Measurements from ENCODE around the gene FOXK1.
A peak's percentile ranks its signal among the peaks of the same experiment; 100 is the strongest.
"Not testable (repeated sequence)": the region's sequence is repeated elsewhere in the genome, so short reads cannot be mapped to it uniquely, and the experiment has no call there.

The FOXK1 gene

DNA sequence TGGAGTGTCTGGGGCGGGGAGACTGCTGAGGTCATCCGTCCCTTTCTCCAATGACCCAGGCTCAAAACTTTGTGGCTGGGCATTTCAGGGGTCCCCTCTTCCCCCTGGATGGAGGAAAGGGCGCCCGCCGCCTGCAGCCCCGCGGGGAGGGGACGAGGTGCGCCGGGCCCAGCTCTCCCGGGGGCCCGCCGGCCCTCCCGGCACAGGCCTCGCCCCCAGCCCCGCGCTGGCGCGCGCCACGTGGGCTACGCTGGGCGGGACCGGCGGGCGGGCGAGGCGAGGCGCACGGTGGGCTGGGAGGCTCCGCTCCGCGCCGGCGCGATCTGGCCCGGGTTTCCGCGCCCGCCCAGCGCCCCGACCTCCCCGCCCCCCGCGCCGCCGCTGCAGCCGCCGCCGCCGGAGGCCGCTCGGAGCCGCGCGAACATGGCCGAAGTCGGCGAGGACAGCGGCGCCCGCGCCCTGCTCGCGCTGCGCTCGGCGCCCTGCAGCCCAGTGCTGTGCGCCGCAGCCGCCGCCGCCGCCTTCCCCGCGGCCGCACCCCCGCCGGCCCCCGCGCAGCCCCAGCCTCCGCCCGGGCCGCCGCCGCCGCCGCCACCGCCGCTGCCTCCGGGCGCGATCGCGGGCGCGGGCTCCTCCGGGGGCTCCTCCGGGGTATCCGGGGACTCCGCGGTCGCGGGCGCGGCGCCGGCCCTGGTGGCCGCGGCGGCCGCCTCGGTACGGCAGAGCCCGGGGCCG lies at the start of gene FOXK1:
TSS of gene FOXK1 (plus strand) at position 410 of the 735 bp plus-strand sequence. CDS start at position 424, 14 bp downstream.
- DNase-seq = peak; percentile 46

DNA sequence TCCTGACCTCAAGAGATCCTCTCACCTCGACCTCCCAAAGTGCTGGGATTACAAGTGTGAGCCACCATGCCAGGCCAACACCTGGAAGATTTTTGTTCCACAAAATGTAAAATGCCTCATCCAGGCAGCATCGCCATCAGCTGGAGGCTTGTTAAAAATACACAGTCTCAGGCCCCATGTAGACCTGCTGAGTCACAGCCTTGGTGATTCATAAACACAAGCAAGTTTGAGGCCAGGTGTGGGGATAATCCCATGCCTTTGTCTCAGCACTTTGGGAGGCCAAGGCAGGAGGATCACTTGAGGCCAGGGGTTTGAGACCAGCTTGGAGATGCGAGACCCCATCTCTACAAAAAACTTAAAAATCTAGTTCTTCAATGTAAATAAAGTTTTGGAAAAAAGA lies 49.1 kb upstream of the FOXK1 start:
- no peak for DNase-seq

DNA sequence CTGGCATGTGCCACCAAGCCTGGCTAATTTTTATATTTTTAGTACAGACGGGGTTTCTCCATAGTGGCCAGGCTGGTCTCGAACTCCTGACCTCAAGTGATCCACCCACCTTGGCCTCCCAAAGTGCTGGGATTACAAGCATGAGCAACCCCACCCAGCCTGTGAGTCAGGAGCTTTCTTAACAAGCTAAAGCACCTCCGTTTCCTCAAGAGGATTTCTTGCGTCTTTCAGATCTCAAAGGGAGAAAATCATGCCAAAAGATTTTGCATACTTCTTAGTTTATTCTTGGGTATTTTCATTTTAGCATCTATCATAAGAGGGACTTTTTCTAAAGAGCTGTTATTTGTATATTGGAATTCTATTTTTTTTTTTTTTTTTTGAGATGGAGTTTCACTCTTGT lies 47.9 kb upstream of the FOXK1 start:
- no peak for DNase-seq

DNA sequence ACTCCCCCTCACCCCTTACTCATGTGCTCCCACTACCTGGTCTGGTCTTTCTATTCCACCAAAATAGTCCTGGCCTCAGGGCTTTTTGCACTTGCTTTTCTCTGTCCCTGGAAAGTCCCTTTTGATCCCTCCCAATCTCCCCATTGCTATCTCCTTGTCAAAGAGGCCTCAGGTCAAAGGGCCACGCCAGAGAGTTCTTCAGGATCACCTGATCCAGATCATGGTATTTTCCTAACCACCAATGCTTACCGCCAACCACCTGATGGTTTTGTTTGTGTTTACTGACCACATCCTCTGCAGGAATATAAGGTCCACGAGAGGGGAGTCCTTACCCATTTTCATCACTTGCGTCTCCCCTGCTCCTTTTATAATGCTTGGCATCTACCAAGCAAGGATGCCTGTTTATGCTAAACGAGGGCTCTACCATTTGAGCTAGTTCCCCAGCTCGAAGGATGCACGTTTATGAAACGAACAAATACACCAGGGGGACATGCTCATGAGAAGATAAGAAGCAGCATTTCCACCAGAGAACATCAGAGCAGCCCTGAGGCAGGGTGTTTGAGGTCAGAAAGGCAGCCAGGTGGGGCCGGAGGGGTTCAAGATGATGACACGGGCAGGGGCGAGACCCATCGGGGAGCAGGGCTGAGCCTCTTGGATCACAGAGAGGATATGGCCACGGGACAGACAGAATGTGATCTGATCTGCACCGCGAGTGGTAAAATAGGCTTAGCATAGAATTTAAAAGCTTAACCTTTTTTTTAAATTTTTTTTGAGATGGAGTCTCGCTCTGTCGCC lies 43.1 kb upstream of the FOXK1 start:
- no peak for DNase-seq

DNA sequence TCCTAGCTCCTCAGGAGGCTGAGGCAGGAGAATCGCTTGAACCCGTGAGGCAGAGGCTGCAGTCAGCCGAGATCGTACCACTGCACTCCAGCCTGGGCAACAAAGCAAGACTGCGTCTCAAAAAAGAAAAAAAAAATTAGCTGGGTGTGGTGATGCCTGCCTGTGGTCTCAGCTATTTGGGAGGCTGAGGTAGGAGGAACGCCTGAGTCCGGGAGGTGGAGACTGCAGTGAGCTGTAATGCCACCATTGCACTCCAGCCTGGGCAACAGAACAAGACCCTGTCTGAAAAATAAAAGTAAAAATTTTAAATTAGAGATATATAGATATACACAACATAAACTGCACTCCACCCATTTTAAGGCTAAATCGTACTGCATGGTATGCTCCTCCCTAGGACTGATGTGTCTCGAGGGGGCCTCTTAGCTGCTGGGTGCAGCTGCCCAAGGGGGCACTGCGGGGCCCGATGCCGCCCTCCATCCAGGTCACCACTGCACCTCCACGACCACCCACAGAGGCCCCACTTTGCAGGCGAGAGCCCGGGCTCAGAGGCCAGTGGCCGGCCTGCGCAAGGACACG lies 40.9 kb upstream of the FOXK1 start:
- no peak for DNase-seq

DNA sequence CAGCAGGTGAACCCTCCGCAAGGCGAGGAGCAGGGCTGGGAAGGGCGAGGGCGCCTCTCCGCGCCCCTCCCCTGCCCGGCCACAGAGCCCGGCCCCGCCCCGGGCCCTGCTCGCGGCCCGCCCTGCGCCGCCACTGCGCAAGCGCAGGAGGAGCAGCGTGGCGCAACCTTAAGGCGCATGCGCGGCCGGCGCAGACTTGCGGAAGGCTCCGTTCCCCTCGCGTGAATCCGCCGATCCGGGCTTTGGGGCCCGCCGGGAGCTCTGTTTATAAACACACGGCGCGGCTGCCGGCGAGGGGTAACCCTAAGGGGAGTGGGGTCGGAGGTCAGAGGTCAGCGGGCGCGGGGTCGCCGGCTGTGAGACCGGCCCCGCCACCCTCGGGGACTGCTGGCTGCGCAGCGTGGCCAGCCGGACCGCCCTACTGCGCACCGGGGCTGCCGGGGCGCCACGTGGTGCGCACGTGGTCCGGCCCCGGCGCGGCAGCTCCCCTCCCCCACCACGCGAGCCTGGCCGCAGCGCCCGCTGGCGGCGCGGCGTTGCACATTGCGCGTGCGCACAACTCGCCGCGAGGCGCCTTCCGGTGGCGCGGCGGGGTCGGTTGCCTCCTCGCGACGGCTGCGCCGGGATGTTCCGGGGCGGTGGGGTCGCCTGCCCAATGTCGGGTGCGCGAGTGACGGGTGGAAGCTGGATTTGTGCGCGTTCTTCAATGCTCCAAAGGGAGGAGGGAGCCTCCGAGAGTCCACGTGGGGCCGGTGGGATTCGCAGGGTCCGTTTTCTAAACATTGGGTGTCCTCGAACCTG lies 40.2 kb upstream of the FOXK1 start:
- DNase-seq = peak; percentile 98

DNA sequence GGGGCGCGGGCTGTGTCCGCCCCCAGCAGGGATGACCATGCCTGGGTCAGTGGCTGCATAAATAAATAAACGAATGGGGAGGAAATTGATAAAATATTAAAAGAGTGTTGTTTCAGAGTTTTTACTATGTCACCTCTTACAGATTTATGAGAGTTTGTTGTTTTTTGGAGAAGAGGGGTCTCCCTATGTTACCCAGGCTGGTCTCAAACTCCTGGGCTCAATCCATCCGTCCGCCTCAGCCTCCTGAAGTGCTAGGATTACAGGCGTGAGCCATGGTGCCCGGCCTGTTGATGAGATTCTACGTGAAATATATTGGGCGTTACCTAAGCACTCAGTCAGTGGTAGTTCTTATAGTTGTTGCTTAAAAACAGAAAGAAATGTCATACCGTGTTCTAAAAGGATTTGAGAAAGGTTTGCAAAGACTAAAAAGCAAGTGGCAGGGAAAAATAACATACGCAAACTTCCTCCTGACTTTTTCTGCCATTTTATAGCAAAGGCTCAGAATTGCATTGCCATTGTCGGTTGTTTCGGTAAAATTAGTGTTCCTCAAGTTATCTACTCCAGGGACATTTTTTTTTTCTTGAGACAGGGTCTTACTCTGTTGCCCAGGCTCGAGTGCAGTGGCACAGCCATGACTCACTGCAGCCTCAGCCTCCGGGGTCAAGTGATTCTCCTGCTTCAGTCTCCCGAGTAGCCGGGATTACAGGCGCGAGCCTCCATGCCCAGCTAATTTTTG lies 39.5 kb upstream of the FOXK1 start:
- no peak for DNase-seq

DNA sequence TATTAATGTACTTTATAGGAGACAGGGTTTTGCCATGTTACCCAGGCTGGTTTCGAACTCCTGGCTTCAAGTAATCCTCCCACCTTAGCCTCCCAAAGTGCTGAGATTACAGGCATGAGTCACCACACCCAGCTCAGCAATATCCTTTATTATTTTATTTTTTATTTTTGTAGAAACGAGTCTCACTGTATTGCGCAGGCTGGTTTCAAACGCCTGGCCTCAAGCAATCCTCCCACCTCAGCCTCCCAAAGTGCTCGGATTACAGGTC lies 39.0 kb upstream of the FOXK1 start:
- DNase-seq = not testable (repeated sequence)

DNA sequence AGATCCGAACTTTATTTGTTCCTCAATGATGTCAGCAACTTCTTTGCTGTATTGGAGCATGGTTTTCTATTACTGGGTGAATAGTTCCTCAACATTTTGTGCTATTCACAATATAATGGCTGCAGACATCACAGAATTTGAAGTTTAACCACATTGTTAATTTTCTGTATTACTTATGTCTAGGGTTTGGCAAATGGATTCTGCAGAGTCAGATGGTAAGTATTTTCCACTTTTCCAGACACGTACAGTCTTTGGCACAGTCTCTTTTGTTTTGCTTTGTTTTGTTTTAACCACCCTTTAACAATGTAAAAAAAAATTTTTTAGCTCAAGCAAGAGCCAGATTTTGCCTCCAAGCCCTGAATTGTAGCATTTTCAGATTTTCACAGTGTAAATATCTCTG lies 36.8 kb upstream of the FOXK1 start:
- no peak for DNase-seq

DNA sequence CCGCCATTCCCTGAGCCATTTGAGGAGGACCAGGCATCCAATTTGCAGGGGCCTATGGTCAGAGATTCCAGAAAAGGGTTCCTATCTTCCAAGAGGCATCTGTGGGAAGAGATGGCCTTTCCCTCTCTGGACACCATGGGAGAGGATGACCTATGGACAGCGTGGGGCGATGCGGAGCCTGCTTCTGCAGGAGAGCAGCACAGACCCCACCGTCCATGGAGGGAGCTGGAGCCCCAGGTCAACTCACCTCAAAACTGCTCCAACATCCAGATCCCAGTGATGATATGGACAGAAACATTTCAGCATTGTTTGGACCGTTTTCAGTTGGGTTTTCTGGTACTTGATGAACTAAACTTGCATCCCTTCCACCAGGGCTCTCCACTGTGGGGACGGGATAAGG lies 34.0 kb upstream of the FOXK1 start:
- DNase-seq = no peak

DNA sequence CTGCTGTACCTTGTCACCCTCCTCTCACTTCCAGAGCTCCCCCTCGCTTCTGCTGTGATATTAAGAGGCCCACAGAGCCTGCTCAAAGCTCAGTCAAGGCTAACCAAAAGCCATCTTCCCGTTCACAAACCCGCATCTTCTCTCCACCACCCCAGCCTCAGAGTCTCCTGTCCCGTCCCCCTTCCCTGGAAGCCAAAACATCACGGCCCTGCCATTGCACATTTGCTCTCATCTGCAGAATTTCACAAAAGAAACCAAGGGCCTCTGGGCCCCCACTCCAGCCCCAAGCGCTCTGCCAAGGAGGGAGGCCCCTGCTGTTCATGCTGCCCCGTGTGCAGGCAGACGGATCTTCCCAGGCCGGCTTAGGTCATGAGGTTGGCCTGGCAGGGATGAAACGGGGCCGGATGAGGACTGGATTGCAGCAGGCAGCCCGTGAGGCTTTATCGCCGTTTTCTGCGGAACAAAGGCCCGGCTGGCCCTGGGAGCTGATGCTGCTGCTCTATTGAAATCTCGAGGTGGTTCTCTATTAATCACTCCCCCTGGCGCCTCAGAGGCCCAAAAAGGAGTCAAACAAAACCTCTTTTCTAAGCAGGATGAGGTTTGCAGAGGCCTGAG lies 31.6 kb upstream of the FOXK1 start:
- DNase-seq = peak; percentile 93

DNA sequence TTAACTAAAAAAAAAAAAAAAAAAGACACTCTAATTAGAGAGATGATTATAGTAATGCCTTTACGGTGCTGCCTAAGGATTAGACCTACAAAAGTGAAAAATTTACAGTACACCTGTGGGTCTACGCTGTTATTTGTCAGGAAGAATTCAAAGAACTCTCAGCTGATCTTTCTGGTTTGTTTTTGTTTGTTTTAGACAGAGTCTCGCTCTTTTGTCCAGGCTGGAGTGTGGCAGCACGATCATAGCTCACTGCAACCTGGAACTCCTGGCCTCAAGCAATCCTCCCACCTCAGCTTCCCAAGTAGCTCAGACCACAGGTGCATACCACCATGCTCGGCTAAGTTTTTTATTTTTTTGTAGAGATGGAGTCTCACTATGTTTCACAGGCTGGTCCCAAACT lies 28.3 kb upstream of the FOXK1 start:
- no peak for DNase-seq

DNA sequence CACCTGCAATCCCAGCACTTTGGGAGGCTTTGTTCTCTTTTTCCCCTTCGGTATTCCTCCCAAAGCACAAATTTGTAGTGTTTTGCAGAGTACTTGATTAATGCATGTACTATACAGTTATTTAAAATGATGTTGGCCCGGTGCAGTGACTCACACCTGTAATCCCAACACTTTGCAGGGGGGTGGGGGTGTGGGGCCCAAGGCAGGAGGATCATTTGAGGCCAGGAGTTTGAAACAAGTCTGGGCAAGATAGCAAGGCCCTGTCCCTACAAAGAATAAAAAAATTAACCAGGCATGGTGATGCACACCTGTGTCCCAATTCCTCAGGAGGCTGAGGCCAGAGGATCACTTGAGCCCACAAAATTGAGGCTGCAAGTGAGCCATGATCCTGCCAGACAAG lies 26.8 kb upstream of the FOXK1 start:
- no peak for DNase-seq

DNA sequence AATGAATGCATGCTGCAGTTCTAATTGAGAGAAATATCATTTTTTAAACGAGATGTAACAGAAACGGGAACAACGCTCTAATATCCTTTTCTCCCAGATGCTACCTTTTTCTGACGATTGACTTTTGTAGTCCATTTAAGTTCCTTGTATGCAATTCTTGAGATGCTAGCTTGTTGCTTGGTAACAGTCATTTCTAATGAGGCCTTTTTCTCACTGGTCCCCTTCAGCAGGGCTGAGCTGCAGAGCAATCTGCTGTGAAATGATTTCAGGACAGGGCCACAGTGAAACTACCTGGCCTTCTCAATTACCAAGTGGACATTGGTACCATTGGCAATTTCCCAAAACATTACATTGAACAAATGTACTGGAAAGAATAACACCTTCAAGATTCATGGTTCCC lies 26.2 kb upstream of the FOXK1 start:
- DNase-seq = no peak

DNA sequence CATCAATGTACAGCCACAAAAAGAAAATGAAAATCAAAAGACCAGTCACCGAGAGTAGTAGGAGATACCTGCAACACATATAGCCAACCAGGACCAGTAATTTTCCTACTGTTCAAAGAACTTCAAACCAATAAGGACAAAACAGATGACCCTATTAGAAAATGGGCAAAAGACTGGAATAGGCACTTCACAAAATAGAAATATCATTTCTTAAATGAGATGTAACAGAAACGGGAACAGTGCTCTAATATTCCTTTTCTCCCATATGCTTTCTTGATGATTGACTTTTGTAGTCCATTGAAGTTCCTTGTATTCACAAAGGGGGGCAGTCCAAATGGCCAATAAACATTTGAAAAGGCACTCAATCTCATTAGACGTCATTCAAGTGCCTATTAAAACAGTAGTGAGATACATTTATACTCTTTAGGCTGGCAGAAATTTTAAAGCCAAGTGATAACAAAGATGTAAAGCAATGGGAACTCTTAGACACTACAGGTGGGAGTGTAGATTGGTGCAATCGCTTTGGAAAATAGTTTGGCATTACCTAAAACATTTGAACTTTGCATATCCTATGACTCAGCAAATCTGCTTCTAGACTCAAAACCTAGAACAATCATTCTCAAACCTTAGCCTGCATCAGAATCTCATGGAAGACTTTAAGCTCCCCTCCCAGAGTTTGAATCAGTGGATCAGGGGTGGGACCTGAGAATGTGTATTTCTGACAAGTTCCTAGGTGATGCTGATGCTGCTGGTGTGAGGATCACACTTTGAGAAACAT lies 24.3 kb upstream of the FOXK1 start:
- DNase-seq = no peak

DNA sequence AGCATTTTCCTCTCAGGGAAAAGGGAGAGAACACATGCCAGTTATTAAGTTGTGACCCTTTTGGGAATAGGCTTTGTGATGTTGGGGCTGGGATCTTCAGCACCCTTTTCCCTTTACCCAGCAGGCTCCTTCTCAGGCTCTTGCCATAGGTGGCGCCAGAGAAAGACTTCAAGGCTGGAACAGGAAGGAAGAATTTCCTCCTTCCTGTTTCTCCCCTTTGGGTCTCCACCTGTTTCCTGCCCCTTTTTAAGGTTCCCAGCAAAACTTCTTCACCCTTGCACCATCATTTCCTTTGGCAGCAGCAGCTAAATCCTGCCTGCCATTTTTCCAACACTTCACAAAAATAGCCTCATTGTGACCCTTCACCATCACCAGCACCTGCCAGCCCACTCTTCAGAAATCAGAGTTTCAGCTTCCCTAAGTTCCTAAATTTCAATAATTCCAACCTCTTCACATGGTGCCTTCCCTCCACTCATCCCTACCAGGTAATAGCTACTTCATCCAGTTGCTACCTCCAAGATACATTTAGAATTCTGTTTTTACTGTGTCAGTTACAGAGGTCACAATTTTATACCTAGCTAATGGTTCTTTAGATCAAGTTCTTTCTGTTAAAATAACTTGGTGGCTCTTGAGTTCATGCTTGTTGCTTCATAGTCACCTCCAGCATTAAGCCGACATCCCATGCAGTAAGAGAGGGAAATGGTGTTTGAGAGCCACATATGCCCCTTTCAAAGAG lies 22.4 kb upstream of the FOXK1 start:
- no peak for DNase-seq

DNA sequence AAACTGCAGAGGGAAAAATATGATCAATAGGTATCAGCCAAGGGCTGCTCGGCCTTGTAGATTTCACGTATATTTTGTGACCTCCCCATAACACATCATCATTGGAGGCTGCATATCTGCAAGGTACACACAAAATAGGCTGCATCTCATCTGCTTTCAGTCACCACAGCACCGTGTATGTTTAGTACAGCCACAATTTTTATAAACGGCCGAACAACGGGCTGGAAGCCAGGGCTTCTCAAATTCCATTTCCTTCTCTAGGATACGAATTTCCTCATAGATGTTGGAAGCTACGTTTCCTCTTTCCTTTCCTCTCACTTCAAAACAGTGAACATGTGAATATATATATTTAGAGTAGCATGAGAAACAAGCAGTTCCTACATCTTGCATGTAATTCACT lies 20.2 kb upstream of the FOXK1 start:
- DNase-seq = no peak

DNA sequence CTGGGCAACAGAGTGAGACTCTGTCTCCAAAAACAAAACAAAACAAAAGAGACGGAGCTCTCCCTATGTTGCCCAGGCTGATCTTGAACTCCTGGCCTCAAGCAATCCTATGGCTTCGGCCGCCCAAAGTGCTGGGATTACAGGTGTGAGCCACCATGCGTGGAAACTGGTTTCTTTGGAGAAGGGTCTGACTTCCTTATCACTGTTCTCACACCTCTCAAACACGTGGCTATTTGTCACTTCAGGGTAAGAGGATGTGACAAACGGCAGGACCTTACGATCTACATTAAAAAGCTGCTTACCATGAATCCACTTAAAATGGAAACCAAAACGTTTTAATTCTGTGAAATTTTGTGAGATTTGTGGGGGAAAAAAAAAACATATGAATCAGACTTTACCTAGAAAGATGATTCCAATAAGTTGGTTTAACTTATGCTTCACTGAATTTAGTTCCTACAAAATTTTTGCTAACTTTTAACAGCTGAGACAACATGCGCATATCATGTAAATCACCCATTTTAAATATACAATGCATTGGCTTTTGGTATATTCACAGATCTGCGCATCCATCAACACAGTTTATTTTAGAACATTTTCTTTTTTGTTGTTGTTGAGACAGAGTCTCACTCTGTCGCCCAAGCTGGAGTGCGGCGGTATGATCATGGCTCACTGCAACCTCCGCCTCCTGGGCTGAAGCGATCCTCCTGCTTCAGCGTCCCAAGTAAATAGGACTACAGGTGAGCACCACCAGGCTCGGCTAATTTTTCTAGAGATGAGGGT lies 18.7 kb upstream of the FOXK1 start:
- no peak for DNase-seq

DNA sequence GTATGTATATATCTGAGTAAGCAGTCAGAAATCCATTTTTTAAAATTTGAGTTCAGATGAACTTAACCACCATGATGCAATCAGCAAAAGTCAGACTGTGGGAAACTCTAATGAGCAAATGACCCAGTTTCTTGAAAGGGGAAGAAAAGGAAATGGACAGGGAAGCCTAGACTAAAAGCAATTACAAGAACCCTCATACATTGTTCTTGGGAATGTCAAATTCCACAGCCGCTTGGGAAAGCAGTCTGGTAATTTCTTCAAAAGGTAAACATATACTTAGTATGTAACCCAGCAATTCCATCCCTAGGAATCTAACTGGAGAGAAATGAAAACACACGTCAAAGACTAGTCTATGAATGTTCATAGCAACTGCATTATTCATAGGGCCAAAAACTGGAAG lies 16.4 kb upstream of the FOXK1 start:
- DNase-seq = peak; percentile 44
